A673 (cell line): ENCODE measurements around the gene UGGT2.

ENCODE experiments used
- EZH2 ChIP-seq: fragments of 200-600 bp; sonication (generic); IDR thresholded peaks from 2 replicates; pipeline ENCODE4 v1.6.1; 2017; ENCODE audit warnings: borderline replicate concordance, low read depth, mild to moderate bottlenecking, mixed read lengths, antibody characterized with exemption, low read length; ENCODE audit not compliant: poor library complexity, severe bottlenecking
- TF ChIP-seq, protein P1 (sequence below): fragments of 300-800, 200-600 bp; sonication (generic); conservative IDR thresholded peaks from 2 replicates; pipeline ENCODE4 v1.5.1; 2017; ENCODE audit warnings: low read depth, mild to moderate bottlenecking, antibody characterized with exemption, low read length, moderate library complexity, mixed read lengths

DNA sequence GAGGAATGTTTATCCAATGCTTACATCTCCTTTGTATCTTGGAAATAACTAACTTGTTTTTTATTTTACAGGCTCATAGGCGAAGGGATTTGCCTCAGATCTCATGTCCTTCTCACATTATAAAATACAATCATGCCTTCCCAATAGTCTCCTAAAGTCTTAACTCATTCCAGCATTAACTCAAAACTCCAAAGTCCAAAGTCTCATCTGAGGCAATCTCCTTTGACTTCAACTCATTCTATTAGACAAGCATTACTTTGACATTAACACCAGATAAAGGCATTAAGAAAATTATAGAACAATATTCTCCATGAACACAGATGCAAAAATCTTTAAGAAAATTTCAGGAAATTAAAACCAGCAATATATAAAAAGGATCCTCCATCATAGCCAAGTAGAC, 238.7 kb downstream of the UGGT2 start:
- no peak for TF ChIP-seq EZH2
- TF ChIP-seq, protein P1, sequence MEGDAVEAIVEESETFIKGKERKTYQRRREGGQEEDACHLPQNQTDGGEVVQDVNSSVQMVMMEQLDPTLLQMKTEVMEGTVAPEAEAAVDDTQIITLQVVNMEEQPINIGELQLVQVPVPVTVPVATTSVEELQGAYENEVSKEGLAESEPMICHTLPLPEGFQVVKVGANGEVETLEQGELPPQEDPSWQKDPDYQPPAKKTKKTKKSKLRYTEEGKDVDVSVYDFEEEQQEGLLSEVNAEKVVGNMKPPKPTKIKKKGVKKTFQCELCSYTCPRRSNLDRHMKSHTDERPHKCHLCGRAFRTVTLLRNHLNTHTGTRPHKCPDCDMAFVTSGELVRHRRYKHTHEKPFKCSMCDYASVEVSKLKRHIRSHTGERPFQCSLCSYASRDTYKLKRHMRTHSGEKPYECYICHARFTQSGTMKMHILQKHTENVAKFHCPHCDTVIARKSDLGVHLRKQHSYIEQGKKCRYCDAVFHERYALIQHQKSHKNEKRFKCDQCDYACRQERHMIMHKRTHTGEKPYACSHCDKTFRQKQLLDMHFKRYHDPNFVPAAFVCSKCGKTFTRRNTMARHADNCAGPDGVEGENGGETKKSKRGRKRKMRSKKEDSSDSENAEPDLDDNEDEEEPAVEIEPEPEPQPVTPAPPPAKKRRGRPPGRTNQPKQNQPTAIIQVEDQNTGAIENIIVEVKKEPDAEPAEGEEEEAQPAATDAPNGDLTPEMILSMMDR, result no peak
